Skin epidermis (tissue), 12 donors: ENCODE measurements around the gene FASTK.

ENCODE experiments used
- H3K27ac ChIP-seq, 21 experiments: fragments of 200-600 bp; sonication (generic) in 11 of 21; one replicate each; pipeline ENCODE4 v1.5.0; 2020; ENCODE audit warnings: mild to moderate bottlenecking in 3 of 21, inconsistent platforms in 2 of 21, moderate library complexity in 2 of 21
- H3K4me3 ChIP-seq, 7 experiments: fragments of 200-600 bp; sonication (generic) in 2 of 7; one replicate each; pipeline ENCODE4 v1.5.0; 2020; ENCODE audit warnings: inconsistent platforms in 2 of 7, mild to moderate bottlenecking in 2 of 7, moderate library complexity in 1 of 7

The FASTK gene

DNA sequence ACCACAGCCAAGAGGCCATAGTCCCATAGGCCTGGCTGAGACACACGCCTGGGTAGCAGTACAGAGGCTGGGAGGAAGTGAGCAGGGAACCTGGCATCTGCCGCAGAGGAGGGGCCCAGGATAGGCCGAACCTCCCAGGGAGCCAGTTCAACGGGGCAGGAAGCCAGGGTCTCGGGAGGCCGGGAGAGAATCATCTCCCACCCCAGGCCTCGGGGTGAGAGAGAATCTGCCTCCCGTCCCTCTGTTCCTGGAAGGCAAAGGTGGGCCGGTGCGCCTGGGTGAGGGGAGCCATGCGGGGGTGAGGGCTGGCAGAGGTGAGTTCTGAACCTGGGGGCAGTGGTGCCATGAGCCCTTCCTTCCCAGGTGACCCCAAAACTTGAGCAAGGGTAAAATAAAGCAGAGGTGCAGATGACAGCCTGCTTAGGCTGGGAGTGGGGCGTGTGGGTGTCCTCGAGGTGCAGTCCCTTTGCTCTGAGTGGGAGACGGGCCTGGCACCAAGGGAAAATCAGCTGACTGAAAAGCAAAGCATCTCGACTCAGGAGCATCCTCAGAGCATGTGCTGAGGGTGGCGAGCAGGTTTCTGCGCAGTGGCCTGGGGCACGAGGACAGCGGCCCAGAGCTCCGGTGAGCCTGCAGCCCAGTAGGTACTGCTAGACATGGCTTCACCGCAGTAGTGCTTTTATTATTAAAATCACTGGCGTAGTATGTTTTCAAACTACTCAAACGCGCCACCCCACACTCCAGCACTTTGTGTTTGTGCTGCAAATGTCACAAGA, 21.2 kb upstream of the FASTK start:
- no peak overlapping the region for H3K4me3 ChIP-seq
- peak overlapping the region in 1 of 21 experiments; percentile 1 for H3K27ac ChIP-seq

DNA sequence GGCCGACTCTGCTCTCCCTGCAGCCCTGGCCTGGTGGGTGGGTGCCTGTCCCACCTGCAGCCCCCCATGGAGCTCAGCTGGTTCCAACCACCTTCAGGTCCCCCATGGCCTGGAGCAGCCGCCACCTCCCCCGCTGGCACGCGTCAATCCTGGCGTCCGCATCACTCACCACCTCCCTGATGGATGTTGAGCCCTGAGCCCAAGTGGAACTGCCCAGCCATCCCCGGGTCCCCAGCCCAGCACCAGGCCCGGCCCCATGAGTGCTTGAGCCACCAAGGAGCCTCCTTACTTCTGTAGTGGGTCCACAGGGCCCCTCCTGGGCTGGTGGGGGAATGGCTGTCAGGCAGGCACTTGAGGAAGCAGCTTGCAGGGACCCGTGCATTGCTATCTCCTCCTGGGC, 20.3 kb upstream of the FASTK start:
- no peak overlapping the region for H3K4me3 ChIP-seq
- peak overlapping the region in 1 of 21 experiments; percentile 1 for H3K27ac ChIP-seq

DNA sequence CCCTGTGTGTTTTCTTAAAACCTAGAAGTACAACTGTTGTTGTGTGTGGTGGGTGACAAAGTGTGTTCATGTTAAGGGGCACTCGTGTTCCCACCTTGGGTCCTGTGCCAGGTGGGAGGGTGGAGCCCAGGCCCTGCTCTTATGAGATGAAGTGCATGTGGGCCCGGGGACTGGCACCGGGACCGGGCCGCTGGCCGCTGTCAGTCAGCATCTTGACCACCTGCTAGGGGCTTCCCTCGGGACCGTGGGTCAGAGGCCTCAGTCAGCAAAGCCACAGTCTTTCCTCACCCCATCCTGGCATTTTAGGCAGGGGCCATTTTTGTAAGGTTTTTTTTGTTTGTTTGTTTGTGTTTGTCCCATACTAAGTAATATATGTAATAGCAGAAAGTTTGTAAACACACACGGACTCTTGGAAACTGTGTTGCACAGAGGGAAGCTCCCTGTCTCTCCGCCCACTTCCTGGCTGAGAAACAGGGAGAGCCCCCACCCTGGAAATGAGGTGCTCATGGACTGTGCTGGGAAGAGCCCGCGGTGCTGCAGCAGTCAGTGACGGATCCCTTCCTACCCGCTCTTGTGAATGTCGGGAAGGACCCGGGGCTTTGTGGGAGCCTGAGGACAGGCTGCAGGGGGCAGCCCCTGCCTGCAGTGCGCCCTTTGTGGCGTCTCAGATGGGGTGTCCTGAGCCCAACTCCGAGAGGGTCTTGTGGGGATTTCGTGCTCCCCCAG, 19.0 kb upstream of the FASTK start:
- H3K27ac ChIP-seq, result no peak overlapping the region

GRCh38 chr7:151095828-151096475, 15.3 kb upstream of the FASTK start:
- Histone ChIP-seq H3K4me3 (no peak overlapping the region), H3K27ac (no peak overlapping the region)

More for the DNA sequence above, 19.0 kb upstream of the FASTK start:
- H3K4me3 ChIP-seq, result no peak overlapping the region

GRCh38 chr7:151095123-151095797, 14.7 kb upstream of the FASTK start:
- Histone ChIP-seq H3K4me3 (no peak overlapping the region), H3K27ac (no peak overlapping the region)

GRCh38 chr7:151094675-151095074, 14.1 kb upstream of the FASTK start:
- Histone ChIP-seq H3K27ac (no peak overlapping the region), H3K4me3 (no peak overlapping the region)

GRCh38 chr7:151093748-151094147, 13.1 kb upstream of the FASTK start:
- Histone ChIP-seq H3K4me3 (no peak overlapping the region), H3K27ac (no peak overlapping the region)

DNA sequence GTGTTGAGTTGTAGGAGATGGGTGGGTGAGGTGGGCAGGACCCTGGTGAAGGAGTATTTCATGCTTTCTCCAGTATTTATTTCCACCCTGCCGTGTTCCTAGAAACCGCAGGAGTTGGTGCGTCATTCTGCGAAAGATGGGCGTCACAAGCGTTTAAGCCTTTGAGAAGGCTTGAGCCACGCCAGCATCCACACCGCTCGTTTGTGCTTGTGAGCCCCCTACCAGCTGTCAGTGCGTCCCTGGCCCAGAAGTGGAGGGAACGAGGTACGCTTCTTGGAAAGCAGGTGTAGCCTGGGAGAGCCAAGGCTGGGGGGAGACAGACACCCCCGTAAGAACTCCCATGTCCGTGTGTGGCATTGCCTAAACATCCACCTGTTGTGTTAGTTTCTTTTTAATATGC, 11.4 kb upstream of the FASTK start:
- Histone ChIP-seq H3K4me3 (no peak overlapping the region), H3K27ac (no peak overlapping the region)

- H3K27ac ChIP-seq, result peak overlapping the region in 2 of 21 experiments; percentile 20 to 90
Observed at GRCh38 chr7:151091431-151091830, 10.8 kb upstream of the FASTK start.

DNA sequence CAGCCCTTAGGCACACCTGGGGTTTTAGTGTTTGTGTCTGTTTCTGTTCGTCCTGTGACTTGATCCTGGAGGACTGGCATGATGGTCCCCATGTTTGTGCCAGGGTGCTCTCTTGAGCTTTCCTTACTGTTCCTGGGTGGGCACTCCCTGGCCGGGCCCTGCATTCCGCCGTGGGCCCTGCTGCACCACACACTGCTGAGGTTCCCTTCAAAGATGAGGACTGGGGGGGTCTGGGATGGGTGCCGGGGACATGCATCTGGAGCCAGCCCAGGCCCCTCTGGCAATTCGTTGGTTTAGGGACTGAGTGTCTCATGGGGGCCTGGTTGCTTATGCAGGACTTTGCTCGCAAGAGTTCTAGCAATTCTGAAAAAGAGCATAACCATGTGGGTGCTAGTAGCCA, 10.4 kb upstream of the FASTK start:
- peak overlapping the region in 5 of 21 experiments; percentile 20 to 90 (median 39) for H3K27ac ChIP-seq
- no peak overlapping the region for H3K4me3 ChIP-seq

More at GRCh38 chr7:151091431-151091830, 10.8 kb upstream of the FASTK start:
- no peak overlapping the region for H3K4me3 ChIP-seq

- peak overlapping the region; percentile 3 to 95 (median 86) for H3K27ac ChIP-seq
- peak overlapping the region in 3 of 7 experiments; percentile 62 to 76 (median 75) for H3K4me3 ChIP-seq
Observed at GRCh38 chr7:151089893-151090730, 9.5 kb upstream of the FASTK start.

- H3K27ac ChIP-seq, result peak overlapping the region; percentile 41 to 95 (median 86)
- H3K4me3 ChIP-seq, result peak overlapping the region; percentile 3 to 83 (median 68)
Observed at GRCh38 chr7:151088856-151089699, 8.5 kb upstream of the FASTK start.

DNA sequence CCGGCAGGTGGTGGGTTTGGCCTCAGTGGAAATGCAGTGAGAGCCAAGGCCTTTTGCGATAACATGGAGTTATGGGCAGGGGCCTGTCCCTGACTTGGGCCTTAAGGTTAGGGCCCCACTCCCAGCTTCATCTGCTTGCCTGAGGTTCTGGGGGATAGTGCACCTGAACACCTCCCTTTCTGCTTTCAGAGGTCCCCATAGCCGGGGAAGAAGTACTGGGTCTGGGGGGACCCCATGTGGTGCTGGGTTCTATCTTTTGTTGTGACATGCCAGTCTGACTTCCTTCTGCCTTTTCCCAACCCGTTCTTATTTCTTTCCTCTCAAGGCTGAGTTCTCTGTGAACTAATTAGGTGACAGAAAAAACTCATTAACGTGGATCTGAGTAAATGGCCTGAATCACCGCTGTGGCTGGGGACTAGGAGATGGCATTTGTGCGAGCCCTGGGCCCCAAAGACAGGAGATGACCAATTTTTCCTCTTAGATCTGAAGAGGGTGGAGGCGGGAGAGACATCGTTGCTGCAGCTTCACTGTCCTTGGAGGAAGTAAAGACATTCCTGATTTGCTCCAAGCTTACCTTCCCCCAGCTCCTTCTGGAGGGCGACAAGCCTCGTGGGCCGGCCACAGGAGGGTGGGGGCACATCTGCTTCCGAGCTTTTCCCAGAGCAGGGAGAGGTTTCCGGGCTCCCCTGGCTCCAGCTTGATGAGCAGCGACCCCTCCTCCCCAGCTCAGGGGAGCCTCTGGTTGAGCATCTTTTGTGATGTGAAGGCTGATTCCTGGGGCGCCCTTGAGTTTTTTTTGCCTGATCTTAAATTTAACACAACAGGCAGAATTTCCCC, 7.6 kb upstream of the FASTK start:
- Histone ChIP-seq H3K4me3 (peak overlapping the region; percentile 47 to 83 (median 69)), H3K27ac (peak overlapping the region; percentile 53 to 95 (median 86))

DNA sequence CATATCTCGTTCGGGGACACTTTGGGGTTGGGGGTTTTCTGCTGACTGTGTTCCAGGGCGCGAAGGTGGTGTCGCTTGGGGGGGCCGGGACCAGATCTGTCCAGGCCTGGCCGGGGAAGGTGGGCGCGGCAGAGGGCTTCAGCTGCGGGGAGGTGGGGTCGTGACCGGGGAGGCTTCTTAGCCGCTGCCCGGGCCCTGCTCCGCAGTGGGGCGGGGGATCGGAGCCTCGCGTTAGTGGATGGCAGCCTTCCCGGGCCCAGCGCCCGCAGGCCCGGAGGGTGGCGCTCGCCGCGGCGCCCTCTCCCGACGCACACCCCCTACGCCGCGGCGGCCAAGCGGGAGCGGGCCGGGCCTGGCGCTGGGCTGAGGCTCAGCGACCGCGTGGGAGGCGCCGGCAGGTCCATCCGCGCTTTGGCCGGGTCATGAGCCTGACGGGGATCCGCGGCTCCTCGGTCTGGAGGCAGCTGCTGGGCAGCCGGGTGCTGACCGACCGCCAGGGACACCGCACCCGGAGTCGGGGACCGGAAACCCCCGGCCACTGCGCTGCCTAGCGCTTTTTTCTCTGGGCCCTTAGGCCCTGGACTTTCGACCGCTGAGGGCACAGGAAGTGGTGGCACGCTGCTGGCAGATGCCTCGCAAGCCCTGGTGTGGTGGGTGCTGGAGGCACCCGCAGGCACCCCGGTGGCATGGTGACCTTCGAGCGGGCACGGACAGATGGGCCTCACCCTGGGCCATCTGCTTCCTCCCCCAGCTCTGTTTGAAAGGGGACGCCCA, 6.8 kb upstream of the FASTK start:
- H3K4me3 ChIP-seq, result peak overlapping the region; percentile 47 to 83 (median 69)
- H3K27ac ChIP-seq, result peak overlapping the region; percentile 53 to 95 (median 86)

DNA sequence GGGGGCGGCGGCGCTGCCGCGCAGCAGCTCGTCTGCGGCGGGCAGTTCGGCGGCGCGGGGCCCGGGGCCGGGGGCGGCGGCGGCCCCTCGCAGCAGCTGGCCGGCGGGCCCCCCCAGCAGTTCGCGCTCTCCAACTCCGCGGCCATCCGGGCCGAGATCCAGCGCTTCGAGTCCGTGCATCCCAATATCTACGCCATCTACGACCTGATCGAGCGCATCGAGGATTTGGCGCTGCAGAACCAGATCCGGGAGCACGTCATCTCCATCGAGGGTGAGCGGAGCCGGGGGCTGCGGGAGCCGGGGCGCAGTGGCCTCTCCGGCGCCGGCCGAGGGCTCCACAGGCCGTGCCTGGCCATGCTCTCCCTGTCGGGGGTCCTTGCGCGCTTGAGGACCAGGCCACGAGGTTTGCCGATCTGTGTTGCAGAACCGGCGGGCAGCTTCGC, 6.2 kb upstream of the FASTK start:
- H3K4me3 ChIP-seq, result peak overlapping the region; percentile 47 to 83 (median 69)
- H3K27ac ChIP-seq, result peak overlapping the region; percentile 29 to 95 (median 86)
